Spleen (tissue), 7 donors: ENCODE results near the gene ADARB1.

Experiments used
- POLR2A ChIP-seq, 3 donors: fragments of 450-650 bp; IDR thresholded peaks; one replicate each; pipeline ENCODE4 v1.5.1; 2017; ENCODE audit warnings: antibody characterized with exemption in 3 of 3, mild to moderate bottlenecking in 1 of 3
- POLR2AphosphoS5 ChIP-seq, 3 donors: sonication (generic); formaldehyde crosslinking; IDR thresholded peaks; one replicate each; pipeline ENCODE4 v1.5.1; 2017; ENCODE audit warnings: antibody characterized with exemption in 3 of 3
- TF ChIP-seq, protein P1 (sequence below), 11 experiments: fragments of 200-600 bp in 7 of 11; fragments of 450-650 bp in 4 of 11; sonication (generic) in 4 of 11; IDR thresholded peaks in 8 of 11; conservative IDR thresholded peaks in 3 of 11; 1 replicate in 7 of 11; 2 replicates in 4 of 11; pipeline versions ENCODE4 v1.4.0 to v1.8.0; 2016 to 2021; ENCODE audit warnings: antibody characterized with exemption in 11 of 11, inconsistent platforms in 4 of 11, mild to moderate bottlenecking in 1 of 11
- donor health status: DM: no; HTN: no; CAD: no; lungs with moderate emphysema.
- donor health status: DM: no; HTN: no; CAD: no.
- donor health status: DM: no; HTN: no; CAD: no.

DNA sequence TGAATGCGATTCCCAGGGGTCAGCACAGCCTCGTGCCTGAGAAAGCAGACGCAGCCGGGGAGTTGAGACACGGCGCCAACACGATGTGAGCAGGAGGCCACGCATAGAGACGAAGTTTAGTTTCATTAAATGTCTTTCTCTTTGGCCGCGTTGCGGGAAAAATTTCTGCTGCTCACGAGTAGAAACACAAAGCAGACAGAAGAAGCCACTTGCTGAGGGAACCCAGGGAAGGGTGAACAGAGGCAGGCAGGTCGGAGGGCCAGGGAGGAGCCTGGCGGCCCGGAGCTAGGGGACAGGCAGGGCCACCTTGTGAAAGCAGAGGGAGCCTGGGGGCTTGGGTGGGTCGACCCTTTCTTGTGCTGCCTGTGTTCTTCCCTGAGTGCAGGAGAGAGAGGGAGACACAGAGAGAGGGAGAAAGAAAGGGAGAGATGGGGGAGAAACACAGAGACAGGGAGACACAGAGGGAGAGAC, 180.1 kb downstream of the ADARB1 start:
- TF ChIP-seq, protein P1, sequence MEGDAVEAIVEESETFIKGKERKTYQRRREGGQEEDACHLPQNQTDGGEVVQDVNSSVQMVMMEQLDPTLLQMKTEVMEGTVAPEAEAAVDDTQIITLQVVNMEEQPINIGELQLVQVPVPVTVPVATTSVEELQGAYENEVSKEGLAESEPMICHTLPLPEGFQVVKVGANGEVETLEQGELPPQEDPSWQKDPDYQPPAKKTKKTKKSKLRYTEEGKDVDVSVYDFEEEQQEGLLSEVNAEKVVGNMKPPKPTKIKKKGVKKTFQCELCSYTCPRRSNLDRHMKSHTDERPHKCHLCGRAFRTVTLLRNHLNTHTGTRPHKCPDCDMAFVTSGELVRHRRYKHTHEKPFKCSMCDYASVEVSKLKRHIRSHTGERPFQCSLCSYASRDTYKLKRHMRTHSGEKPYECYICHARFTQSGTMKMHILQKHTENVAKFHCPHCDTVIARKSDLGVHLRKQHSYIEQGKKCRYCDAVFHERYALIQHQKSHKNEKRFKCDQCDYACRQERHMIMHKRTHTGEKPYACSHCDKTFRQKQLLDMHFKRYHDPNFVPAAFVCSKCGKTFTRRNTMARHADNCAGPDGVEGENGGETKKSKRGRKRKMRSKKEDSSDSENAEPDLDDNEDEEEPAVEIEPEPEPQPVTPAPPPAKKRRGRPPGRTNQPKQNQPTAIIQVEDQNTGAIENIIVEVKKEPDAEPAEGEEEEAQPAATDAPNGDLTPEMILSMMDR (IDR thresholded peaks at IDR 0.05 in 8 of 11, conservative IDR thresholded peaks at IDR 0.05 in 3 of 11) = no peak
- TF ChIP-seq POLR2A (IDR thresholded peaks at IDR 0.05) (no peak), POLR2AphosphoS5 (IDR thresholded peaks at IDR 0.05) (no peak)
